Measurements from ENCODE around the gene CLEC4G.

Gene CLEC4G

GRCh38 chr19:7691497-7691896, 40.4 kb downstream of the CLEC4G start:
- no peak for DNase-seq

GRCh38 chr19:7690779-7691258, 41.1 kb downstream of the CLEC4G start:
- no peak for DNase-seq

- no peak for DNase-seq
Measured at GRCh38 chr19:7689165-7689564, 42.7 kb downstream of the CLEC4G start.

- no peak for DNase-seq
Measured at GRCh38 chr19:7687177-7687576, 44.7 kb downstream of the CLEC4G start.

- no peak for DNase-seq
Measured at GRCh38 chr19:7685546-7686445, 46.1 kb downstream of the CLEC4G start.

- no peak for DNase-seq
Measured at GRCh38 chr19:7682175-7682855, 49.6 kb downstream of the CLEC4G start.

- peak; percentile 88 for DNase-seq
Measured at GRCh38 chr19:7681340-7682174, 50.4 kb downstream of the CLEC4G start.

GRCh38 chr19:7680606-7681339, 51.1 kb downstream of the CLEC4G start, which contains the start of gene TRAPPC5:
TRAPPC5 (plus strand) TSS chr19:7680833; CDS start chr19:7682254, 1,421 bp downstream.
- DNase-seq, result peak; percentile 87

GRCh38 chr19:7679771-7680605, 51.9 kb downstream of the CLEC4G start:
- no peak for DNase-seq

GRCh38 chr19:7678971-7679751, 52.7 kb downstream of the CLEC4G start:
- peak; percentile 77 for DNase-seq
